ENCODE results near the gene ZFPL1.

DNA sequence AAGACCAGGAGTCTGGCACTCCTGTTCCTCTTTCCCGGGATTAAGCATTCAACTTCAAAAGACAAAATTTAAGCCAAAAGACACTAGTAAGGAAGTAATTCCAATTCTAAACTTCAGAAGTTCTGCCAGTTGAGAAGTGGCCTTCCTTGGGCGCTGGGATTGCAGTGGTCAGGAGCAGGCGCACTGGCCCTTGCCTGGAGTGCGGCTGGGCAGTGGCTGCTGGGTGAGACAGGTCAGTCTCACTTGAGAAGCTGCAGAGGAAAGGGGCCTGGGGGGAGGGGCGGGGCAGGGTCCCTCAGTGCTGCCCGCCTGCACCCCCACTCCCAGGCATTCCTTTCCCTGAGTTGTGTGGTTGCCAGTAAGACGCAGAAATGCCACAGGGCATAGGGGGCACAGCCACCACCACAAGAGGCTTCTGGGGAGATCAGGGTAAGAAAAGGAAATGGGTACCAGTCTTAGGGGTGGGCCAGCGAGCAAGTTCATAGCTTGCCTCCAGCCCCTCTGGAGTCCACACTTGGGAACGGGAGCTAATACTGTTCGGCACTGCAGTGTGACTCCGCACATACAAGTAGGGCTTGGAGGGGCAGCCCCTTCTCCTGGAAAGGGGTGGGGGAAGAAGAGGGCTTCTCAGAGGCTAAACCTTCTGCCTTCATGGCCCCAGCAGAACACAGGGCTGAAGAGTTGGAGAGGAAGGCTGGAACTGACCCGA is 43.6 kb downstream of the ZFPL1 start:
- TF ChIP-seq CTCF (IDR thresholded peaks at IDR 0.05 in 2 of 3, conservative IDR thresholded peaks at IDR 0.05 in 1 of 3; ENCODE audit: control insufficient read depth in 2 of 3, extremely low read depth in 1 of 3, insufficient read depth in 1 of 3, low read depth in 3 of 3, low read length in 3 of 3), result no peak
- no peak for TF ChIP-seq POLR2AphosphoS5 (IDR thresholded peaks at IDR 0.05; ENCODE audit: low read length)
- TF ChIP-seq CHD4 (IDR thresholded peaks at IDR 0.05), result no peak
- TF ChIP-seq, protein P1, sequence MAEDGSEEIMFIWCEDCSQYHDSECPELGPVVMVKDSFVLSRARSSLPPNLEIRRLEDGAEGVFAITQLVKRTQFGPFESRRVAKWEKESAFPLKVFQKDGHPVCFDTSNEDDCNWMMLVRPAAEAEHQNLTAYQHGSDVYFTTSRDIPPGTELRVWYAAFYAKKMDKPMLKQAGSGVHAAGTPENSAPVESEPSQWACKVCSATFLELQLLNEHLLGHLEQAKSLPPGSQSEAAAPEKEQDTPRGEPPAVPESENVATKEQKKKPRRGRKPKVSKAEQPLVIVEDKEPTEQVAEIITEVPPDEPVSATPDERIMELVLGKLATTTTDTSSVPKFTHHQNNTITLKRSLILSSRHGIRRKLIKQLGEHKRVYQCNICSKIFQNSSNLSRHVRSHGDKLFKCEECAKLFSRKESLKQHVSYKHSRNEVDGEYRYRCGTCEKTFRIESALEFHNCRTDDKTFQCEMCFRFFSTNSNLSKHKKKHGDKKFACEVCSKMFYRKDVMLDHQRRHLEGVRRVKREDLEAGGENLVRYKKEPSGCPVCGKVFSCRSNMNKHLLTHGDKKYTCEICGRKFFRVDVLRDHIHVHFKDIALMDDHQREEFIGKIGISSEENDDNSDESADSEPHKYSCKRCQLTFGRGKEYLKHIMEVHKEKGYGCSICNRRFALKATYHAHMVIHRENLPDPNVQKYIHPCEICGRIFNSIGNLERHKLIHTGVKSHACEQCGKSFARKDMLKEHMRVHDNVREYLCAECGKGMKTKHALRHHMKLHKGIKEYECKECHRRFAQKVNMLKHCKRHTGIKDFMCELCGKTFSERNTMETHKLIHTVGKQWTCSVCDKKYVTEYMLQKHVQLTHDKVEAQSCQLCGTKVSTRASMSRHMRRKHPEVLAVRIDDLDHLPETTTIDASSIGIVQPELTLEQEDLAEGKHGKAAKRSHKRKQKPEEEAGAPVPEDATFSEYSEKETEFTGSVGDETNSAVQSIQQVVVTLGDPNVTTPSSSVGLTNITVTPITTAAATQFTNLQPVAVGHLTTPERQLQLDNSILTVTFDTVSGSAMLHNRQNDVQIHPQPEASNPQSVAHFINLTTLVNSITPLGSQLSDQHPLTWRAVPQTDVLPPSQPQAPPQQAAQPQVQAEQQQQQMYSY (CRISPR knock-in tag; IDR thresholded peaks at IDR 0.05), result no peak
- no peak for TF ChIP-seq MLLT1 (IDR thresholded peaks at IDR 0.05)
- TF ChIP-seq, protein P2, sequence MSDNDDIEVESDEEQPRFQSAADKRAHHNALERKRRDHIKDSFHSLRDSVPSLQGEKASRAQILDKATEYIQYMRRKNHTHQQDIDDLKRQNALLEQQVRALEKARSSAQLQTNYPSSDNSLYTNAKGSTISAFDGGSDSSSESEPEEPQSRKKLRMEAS (IDR thresholded peaks at IDR 0.05; ENCODE audit: low read depth, low read length), result no peak
- no peak for TF ChIP-seq GABPA (IDR thresholded peaks at IDR 0.05; ENCODE audit: low read depth)
- no peak for TF ChIP-seq FOXK2 (IDR thresholded peaks at IDR 0.05)
- TF ChIP-seq EED (IDR thresholded peaks at IDR 0.05; ENCODE audit: low read depth), result no peak
- no peak for TF ChIP-seq RAD21 (IDR thresholded peaks at IDR 0.05; ENCODE audit: insufficient read depth, low read depth, low read length)
- TF ChIP-seq CEBPZ (IDR thresholded peaks at IDR 0.05; ENCODE audit: low read depth, low read length), result no peak
- no peak for TF ChIP-seq NFIC (IDR thresholded peaks at IDR 0.05; ENCODE audit: low read depth, low read length)
- no peak for TF ChIP-seq JUND (IDR thresholded peaks at IDR 0.05; ENCODE audit: low read depth, low read length)

Measured in GM12878 (cell line).